Suppressor macrophage treated with lipopolysaccharide for 1 hour (primary cell): ENCODE results near the gene UBD.

ENCODE experiments used
- DNase-seq, 3 donors: peaks; one replicate each; pipeline ENCODE4 v3.0.0-alpha.2; 2020 to 2022

The UBD gene

DNA sequence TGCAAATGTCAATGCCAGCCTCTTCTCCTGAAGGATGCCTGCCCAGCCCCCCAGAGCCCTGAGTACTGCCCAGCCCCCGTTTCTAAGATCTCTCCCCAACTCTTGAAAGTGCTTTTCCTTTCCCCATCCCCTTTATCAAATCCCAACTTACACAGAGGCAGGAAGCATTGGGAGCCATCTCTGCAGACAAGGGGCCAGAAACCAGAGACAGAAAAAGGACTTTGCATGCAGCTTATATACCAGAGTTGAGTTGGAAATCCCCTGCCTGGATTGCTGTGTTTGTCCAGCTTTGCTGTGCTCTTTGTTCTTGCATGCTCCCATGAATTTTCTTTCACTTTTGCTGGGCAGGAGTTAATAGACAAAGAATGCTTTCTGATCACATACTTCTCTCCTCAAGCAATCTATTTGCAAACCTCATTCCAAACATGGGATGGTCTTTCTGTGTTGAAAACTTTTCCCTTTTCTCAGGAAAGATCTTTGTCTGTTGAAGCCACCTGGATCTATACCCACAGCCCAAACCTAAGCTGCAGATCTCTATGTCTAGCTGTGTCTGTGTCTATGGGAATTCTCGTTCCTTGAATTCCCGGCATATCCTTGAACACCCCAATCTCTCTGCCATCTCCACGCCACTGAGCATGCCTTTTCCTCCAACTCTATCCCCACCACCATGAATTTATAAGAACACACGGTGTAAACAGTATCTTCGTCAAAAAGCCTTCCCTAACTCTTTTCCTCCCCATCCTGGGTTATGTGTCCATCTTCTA is at the start of gene UBD:
Gene UBD, minus strand, starts transcription at position 209 of the 764 bp plus-strand sequence. Its CDS starts 31 bp downstream, at position 178.
- no peak for DNase-seq

DNA sequence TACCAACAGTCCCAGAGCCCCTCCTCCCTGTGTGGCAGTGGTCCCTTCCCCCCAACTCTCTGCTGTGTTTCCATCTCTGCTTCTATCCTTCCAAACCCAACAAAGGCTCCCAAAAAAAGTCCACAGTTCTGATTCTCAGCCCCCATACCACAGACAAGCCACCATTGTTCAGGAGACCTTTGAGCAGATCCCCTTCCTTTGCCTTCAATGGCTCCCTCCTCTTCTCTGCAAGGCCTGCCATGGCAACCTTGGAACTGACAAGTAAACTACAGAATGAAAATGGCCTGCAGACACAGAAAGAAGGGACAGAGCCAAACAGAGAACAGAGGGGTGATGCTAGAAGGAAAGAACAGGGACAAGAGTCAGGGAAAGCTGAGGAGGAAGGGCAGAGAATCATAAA is 48.6 kb upstream of the UBD start:
- DNase-seq = no peak

DNA sequence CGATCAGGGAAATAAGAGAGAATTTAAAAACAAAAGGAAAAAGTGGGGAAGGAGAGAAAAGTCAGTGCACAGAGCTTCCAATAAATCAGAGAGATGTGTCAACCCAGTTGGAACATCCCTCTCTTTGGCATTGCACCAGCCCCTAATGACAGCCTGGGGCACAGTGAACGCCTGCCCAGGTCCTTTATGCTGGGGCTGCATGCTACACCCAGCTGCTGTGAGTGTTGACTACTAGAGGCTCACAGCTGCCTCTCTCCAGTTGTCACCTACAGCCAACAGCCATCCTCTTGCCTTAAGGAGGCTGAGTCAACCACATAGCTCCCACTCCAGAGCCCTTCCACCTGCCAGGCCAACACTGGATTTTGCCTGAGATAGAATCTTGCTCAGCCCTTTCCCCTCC is 44.4 kb upstream of the UBD start:
- no peak for DNase-seq

DNA sequence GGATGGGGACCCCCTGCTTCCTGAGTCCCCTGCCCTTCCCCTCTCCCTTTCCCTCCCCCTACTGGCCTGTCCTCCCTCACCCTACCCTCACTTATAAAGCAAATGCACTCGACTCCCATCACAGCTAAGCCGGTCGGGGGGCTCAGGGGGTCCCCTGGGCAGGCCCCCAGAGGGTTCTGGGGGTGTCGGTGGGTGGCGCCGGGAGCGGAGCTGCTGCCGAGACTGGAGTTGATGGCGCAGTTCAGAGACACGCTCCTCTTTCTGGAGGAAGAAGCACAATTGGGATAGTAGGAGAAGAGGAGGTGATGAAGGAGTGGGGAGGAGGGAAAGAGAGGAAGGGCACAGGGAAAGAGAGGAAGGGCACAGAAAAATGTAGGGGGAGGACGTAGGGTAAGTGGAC is 43.9 kb upstream of the UBD start:
- no peak for DNase-seq

DNA sequence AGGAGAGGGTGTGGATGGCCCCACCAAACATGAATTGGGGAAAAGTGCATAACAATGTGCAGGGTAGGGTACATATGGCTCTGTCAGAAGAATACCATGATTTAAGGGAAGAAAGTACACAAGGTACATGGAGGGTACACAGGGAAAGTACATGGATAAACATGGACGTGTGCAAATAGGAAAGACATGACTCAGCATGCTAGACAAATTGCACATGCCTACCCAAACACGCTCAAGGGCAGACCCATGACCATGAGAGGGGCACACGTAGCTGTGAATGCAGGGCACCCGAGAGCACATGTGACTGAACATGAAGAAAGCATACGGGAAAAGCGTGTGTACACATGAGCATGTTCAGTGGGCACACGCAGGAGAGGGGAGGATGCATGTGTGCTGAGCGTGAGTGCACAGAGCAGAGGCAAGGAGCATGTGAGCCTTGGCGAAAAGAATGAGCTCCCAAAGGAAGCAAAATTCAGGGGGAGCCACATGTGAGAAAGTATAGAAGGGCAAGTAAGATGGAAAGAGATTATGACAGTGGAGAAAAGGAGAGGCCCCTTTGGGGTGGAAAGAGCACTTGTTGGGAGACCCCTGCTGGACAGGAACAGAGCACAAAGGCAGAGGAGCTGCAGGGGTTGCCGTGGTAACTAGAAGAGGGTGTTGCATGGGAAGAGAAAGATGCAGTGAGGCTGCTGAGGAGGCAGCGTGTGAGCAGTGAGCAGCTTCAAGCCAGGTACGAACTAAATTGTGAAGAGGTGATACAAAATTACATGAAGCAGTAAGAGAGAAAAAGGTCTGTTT is 43.2 kb upstream of the UBD start:
- no peak for DNase-seq

DNA sequence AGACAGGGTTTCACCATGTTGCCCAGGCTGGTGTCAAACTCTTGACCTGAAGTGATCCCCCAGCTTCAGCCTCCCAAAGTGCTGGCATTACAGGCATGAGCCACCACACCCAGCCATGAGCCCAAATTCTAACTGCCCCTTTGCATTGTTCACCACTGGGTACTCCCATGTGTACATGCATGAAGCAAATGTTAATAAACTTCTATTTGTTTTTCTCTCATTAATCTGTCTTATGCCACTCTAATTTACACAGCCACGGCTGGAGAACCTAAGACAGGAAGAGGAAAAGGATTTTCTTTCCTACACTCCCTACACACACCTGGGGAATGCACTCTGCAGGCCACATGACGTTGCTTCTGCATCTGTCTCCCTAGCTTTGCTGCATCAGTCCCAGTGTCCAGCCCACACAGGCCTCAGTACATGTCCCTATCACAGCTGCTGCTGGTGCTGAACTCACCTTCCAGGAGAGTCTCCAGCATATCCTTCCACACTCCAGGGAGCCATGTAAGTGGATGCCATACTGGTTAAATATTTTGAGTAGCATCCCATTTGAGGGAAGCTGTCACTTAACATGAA is 38.7 kb upstream of the UBD start:
- DNase-seq = no peak

DNA sequence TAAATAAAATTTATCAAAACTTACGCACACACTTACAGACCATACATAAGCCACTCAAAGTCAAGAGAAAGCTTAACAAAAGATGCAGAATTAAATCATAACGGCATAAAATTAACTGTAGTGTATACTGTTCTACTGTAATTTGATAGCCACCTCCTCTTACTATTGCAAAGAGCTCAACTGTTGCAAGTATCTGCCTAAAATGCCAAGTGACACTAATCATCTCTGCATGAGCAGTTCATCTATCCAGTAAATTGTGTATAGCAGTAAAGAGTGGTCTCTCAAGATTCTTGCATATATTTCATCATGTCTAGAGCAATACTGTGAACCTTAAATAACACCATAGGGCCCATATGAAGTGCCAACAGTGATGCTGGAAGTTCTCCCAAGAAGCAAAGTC is 37.7 kb upstream of the UBD start:
- no peak for DNase-seq

DNA sequence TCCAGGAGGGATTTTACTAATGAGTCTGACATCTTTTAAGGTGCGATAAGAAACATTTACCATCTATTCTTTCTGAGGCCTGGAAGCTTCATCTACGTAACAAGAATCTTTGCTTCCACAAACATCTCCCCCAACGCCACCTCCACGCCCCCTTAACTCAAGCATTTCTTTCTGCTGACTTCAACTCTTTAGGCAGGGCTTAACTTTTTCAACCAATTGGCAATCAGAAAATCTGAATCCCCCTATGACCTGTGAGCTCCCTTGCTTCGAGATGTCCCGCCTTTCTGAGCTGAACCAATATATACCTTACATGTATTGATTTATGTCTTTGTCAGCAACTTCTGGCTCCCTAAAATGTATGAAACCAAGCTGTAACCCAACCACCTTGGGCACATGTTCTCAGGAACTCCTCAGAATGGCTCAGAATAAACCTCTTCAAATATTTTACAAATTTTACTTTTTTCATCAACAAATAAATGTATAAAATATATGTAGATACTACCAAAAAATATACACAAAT is 36.9 kb upstream of the UBD start:
- no peak for DNase-seq

DNA sequence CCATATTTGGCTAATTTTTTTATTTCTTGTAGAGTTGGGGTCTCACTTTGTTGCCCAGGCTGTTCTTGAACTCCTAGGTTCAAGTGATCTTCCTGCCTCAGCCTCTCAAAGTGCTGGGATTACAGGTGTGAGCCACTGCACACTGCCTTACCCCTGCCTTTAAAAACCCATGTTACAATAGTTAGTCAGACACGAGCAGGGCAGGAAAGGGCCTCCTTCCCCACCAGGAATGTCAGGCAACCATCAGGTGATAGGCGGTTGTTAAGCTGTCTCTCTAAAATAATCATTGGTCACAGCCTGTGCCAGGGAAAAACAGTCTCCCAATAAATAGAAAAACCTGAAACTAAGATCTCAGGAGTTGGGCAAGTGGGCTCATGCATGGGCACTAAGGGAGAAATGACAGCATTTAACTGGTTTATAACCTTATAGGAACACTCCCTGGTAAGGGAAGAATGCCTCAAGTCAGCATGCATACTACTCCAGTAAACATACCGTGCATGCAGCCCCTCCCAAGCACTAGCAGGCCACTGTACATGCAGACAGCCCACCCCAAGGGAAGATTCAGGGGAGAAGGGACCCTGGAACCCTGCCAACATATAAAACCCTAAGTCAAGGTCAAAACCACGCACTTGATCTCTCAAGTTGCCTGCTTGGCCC is 33.8 kb upstream of the UBD start:
- no peak for DNase-seq

DNA sequence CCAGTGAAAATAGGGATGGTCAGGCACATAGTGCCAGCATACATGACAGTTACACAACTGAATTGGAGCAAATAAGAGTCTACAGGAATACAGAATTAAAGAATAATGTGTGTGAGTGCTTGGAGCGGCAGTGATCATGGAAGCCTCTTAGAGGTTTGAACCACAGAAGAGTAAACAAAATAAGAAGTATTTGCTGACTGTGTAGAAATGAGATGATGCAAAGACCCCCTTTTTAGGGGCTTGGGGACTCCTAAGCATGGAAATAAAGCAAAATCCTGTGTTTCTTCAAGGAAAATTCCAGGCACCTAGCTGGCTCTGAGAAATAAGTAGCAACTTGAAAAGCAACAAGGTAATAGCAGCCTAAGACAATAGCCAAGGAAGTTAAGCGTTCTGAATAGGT is 32.1 kb upstream of the UBD start:
- no peak for DNase-seq

DNA sequence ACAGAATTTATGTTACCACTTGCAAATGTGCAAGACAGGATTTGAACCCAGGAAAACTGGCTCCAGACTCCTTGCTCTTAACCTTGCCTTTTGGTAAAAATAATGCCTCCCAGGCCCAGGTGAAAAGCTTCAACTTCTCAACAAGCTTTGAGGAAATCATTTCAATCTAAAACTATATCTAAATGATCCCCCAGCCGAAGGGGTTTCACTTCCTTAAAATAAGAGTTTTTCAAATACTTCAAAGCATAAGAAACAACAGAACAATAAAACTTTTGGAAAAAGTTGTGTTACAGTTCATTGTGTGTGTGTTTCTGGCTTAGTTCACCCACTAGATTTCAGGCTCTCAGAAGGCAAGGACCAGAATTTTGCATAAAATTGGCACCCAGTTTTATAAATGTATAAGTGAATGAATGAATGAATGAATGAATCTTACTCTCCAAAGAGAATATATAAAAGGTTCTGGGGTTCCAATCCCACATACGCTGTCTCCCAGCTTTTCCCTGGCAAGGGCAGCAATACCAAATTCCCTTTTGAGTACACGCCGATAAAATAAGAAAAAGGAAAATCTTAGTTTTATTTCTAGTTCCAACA is 30.8 kb upstream of the UBD start:
- no peak for DNase-seq

DNA sequence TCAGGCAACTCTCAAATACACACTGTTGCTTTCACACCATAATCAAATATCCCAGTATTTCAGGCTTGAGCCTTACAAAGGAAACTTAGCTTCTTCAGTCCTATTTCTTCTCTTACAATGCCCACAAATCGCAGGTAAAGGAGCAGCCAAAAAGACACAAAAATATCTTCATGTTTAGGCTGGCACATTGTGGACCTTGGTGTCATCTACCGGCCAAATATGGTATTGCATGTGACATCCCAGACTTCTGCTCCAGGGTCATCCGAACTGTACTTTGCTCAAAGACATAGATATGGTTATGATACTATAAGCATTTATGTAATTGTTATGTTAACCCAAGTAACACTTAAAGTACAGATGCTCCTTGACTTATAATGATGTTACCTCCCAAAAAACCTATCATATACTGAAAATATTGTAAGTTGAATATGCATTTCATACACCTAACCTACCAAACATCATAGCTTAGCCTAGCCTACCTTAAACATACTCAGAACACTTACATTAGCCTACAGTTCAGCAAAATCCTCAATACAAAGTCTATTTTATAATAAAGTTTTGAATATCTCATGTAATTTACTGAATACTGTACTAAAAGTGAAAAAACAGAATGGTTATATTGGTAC is 30.0 kb upstream of the UBD start:
- peak; percentile 57 to 66 (median 58) for DNase-seq

DNA sequence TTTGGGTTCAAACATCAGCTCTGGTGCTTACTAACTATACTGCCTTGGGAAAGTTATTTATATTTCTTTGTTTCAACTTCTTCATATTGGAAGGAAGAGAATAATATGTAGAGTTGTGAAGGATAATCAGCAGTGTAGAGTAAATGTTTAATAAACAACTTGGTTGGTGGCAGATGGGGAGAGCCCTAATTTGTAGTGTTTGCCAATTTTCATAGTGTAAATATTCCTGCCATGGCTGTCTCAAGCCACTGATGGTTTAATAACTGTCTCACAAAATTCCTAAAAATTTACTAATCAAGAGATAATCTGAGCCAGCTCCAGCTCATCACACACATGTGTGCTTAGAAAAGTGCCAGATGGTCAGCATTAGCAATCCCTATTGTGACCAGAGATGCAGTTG is 25.3 kb upstream of the UBD start, which contains the start of gene OR2H2:
Gene OR2H2, plus strand, starts transcription at position 301 of the 400 bp plus-strand sequence. CDS start 2,824 bp downstream, outside the sequence.
- DNase-seq = no peak

DNA sequence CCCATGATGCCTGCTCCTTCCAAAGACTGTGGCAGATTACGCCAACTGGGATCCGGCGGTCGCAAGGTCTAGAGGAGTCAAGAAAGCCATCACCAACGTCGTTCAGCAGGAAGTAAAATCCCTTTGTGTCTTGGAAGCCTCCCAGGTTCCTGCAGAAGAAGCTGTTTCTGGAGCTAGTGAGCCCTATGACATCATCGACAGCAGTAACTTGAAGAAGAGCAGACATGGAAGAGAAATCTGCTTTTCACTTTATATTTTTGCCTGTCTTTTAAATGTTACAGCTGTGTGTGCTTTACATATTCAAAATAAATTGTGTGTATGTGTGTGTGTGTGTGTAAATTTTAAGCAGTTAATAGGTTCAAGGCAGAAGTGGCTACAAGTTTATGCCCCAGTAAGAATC is 18.0 kb upstream of the UBD start:
- no peak for DNase-seq

DNA sequence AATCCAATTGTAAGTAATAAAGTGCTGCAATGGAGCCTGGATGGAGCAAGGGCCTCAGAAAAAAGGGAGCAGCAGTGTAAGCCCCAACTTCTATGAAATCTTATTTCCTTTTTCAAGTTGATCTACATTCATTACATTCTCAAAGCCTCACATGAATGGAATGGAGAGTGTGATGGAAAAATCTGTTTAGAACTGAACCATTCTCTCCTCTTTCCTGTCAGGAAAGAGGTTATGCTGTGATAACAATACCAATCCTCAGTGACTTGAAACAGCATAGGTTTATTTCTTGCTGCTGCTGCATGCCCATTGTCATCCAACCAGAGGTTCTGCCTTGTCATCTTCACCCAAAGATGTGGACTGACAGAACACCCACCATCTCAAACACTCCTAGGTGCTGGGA is 16.5 kb upstream of the UBD start:
- DNase-seq = no peak

DNA sequence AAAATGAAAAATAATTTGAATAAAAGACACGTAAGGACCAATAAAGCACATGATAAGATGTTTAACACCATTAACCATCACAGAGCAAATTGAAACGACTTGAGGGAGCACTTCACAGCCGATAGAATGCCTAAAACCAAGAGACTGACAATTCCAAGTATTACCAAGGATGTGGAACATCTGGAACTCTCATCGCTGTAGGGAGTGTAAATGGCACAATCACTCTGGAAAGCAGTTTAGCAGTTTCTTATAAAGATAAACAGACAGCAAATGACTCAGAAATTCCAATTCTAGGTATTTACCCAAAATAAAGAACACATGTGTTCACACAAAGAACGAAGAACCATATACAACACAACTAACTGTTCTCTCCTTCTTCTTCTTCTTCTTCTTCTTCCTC is 8.5 kb upstream of the UBD start:
- DNase-seq = no peak

DNA sequence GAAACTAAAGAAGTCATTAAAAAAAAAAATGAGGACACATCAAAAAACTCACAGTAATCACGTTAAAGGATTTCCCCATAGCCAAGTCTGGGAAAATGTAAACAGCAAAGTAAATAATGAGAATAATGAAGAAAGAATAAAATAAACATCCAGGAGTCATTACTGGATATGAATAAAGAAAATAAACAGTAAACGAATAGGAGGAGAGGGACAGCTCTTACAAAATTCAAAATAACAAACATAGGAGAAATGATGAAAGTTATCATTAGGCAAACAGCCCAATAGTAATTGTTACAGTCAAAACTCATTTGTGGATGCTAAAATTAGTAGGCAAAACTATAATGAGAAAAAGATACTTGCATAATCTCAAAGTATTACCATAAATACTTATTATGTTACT is 8.0 kb upstream of the UBD start:
- DNase-seq = no peak

DNA sequence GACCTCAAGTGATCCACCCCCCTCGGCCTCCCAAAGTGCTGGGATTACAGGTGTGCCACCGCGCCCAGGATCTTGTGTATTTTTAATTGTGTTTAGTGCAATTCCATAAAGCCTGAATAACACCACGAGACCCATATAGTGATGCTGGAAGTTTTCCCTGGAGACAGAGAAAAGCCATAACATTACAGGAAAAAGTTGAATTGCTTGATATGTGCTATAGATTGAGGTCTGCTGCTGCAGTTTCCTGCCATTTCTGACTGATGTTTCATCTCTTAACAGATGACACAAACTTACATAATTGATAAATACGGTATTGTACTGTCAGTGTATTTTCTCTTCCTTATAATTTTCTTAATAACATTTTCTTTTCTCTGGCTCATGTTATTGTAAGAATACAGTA is 7.3 kb upstream of the UBD start:
- no peak for DNase-seq

DNA sequence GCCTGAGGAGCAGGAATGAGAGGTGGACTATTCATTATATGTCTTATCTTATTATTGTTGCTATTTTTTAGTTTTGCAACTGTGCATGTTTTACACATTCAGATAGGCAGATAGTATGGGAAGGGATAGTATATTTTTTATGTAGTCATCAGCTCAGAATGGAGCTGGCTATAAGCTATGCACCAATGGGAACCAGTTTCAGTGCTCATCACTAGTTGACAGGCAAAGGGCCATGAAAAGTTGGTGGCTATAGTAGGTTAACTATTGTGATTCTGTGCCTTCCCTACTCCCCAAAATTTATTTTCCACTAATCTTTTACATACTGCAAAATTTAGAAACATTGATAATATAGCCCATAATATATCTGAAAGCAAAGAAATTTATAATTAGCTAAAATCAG is 5.3 kb upstream of the UBD start:
- no peak for DNase-seq

DNA sequence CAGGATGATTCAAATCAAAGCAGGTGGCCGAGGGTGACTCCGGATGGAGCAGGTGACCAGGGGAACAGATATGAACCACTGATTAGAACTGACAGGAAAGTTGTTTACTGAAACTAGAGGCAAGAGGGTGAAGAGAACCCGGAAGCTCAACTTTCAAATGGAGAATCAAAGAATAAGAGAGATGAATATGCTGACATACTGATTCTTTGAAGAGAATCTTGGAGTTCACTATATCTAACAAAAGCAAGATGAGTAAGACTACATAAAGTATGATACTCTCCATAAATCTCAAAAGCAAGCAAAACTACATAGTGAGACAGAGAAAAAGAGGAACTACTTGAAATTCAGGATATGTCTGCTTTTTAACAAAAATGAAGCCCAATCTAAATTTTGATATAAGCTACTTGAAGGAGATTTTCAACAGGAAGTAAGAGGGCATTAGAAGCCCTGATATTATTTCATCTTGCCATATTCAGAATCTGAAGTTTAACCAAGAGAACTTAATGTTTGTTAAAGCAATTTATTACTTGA is 4.0 kb upstream of the UBD start:
- DNase-seq = peak in 1 of 3 donors; percentile 24

DNA sequence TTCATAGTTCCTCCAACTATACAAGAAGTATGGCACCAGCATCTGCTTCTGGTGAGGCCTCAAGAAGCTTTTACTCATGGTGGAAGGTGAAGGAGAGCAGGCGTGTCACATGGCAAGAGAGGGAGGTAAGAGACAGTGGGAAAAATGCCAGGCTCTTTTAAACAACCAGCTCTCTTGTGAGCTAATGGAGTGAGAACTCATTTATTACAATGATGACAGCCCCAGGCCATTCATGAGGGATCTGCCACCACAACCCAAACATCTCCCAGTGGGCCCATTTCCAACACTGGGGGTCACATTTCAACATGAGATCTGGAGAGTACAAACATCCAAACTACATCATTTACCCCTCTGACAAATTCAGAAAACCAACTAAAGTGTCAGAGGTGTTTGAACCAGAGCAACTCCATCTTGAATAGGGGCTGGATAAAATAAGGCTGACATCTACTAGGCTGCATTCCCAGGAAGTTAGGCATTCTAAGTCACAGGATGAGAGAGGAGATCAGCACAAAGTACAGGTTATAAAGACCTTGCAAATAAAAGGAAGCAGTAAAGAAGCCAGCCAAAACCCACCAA is 2.2 kb upstream of the UBD start:
- DNase-seq = no peak

DNA sequence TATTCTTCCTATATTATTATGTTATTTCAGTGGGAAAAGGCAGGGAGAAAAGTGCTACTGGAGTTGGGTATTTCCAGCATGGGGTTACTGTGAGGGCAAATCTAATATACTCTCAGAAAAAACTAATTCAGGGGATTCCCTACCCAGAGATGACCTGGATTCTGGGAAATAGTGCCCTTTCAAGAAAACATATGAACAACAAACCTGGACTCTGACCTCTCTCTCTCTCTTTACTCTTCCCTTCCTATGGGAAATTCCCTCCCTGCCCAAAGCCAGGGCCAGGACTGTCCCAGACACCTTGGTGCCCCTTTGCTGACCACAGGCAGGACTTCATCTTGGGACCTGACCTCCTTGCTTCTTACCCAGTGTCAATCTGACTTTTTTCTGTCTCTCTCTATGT is 1.6 kb upstream of the UBD start:
- peak in 1 of 3 donors; percentile 41 for DNase-seq
